Kidney tubule cell (primary cell): ENCODE data around the gene PLA2G3.

Source experiments
- DNase-seq: peaks from one replicate; pipeline ENCODE4 v3.0.0-alpha.2; 2018; ENCODE audit warnings: low spot score

The PLA2G3 gene

GRCh38 chr22:31148488-31148887 is 8.2 kb upstream of the PLA2G3 start:
- no peak for DNase-seq

GRCh38 chr22:31144223-31144622 is 3.9 kb upstream of the PLA2G3 start:
- peak; percentile 83 for DNase-seq

- no peak for DNase-seq
These were observed 3.2 kb upstream of the PLA2G3 start for GRCh38 chr22:31143537-31143936.

DNA sequence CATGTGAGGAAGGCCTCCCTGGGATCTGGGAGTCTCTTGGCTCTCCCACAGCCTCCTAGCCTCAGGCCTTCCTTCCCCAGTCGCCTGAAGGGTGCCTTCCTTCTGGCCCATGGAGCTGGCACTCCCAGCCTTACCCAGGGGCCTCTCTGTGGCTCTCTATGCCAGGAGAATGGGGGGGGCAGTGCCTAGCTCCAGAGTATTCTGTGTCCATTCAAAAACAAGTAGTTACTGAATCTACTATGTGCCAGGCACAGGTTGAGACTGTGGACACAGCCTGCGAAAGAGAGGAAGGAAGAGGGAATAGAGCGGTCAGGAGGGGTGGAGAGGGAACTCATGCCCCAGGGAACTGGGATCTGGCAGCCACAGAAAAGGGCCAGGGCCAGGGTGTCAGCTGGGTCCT is 2.7 kb upstream of the PLA2G3 start:
- no peak for DNase-seq

DNA sequence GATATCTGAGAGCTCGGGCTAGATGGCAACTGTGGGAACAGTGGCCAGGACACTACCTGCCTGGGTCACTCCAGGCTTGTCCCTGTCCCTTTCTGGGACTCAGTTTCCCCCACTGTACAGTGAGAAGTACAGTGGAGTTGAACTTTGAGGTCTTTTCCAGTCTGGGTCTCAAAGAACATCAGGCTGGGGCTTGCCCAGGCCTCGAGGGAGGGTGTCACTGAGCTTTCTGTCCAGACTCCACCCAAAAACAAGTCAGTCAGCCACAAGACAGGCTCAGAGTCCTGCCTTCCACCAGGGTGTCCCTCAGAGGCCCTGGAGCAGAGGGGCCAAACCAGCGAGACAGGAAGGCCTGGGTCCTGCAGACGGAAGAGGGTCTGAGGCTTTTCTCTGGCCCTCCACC is 2.0 kb upstream of the PLA2G3 start:
- DNase-seq, result no peak

GRCh38 chr22:31141551-31141950 is 1.2 kb upstream of the PLA2G3 start:
- DNase-seq, result no peak

- DNase-seq, result no peak
These were observed 438 bp upstream of the PLA2G3 start for GRCh38 chr22:31140746-31141145.

DNA sequence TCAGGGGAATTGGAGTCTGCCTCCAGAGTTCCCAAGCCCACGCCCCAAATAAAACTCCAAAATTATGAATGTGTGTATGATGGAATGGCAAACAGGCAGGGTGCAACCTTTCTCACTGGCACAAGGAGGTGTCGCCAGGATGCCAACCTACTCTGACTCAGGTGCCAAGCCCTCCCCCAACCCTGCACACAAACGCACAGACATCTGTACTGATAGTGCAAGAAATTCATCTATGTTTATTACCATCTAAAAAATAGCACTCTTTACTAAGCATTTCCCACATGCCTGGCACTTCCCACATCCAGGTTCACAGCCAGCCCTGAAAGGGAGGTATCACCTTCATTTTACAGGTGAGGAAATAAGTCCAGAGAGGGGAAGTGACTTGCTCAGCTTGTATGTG is 1.2 kb downstream of the PLA2G3 start:
- no peak for DNase-seq

DNA sequence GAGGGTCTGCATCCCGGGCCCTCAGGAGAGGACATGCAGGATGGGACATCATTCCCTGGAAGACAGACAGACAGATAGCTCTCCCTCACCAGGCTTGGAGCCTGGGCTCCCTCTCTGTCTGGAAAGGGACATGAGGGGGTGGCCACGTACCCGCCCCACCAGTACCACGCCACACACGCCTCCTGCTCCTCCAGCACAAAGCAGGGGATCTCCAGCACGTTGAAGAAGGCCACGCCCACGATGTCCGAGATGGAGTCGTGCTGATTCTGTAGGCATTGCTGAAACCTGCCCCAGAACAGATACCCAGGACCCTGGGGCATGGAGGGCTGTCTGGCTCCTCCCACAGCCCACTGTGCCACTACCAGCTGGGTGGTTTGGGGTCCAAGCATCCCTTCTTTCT is 2.2 kb downstream of the PLA2G3 start:
- DNase-seq, result no peak

- DNase-seq, result no peak
These were observed 2.6 kb downstream of the PLA2G3 start for GRCh38 chr22:31137721-31138120.

GRCh38 chr22:31136711-31137110 is 3.6 kb downstream of the PLA2G3 start:
- no peak for DNase-seq

GRCh38 chr22:31136155-31136554 is 4.2 kb downstream of the PLA2G3 start:
- DNase-seq, result no peak

DNA sequence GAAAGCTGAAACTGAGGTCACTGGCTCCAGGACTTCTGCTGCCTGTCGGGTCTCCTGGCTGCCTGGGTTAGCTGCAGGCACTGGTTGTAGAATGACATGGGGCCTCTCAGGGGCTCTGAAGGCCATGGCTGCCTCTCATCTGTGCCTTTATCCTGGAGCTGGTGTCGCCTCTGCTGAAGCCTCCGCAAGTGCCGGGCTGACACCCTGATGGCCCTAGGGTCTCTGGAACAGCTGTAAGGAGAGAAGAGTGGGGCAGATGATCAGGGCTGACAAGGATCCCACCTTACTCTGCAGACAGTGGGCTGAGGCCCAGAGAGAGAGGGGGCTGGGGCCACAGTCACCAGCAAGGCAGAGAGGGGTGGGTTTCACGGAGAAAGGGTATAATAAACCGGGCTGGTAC is 4.6 kb downstream of the PLA2G3 start:
- DNase-seq, result no peak

DNA sequence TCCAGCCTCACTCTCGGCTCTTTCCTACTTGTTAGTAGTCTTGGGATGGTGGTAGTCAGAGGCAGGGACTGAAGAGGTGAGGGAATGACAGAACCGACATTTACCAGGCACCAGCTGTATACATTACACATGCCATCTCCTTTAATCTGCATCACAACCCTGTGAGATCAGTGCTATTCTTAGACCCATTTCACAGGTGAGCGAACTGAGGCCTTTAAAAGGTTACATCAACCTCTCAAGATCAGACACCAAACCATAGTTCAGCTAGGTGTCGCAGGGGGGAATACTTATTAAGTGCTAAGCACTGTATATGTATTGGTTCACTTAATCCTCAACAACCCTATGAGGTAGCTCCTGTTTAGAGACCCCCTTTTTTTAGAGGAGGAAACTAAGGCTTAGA is 5.6 kb downstream of the PLA2G3 start:
- peak; percentile 35 for DNase-seq

GRCh38 chr22:31133911-31134310 is 6.4 kb downstream of the PLA2G3 start:
- DNase-seq, result no peak

DNA sequence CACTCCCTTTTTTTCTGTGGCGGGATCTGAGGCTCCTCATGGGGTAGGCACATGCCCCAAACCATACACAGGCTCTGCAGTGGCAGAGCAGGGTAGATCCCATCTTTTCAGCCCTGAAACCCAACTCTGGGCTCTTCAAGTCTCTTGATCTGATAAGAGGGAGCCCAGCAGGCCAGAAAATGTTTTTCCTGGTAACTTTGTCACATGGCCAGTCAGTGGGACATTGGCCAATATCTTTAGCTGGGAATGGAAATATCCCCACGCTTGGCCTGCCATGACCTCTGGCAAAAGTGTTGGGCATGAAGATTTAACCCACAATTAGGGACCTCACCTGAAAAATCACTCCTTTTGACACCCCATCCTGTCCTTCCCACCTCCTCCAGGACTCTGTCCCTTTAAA is 9.4 kb downstream of the PLA2G3 start:
- no peak for DNase-seq

- DNase-seq, result no peak
These were observed 12.2 kb downstream of the PLA2G3 start for GRCh38 chr22:31128156-31128555.

DNA sequence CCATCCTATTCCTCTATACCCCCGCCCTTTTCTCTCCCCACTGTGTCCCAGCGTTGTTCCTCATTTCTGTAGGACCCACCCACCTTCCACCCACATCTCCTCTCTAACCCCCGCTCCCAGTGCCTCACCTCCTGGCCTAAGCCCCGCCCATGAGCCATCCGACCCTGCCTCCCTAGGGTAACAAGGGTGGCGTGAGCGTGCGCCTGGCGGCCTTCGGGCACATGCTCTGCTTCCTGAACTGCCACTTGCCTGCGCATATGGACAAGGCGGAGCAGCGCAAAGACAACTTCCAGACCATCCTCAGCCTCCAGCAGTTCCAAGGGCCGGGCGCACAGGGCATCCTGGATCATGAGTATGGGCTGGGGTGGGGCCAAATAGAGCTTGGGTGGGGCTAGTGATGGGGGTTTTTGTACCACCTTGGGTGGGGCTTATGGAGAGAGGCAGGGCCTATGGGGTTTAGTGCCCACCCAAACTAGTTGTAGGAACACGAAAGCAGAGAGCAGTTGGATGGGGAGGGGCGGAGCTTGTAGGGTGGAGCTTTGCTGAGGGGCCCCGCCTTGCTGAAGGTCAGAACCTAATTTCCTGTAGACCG is 13.0 kb downstream of the PLA2G3 start:
- no peak for DNase-seq

DNA sequence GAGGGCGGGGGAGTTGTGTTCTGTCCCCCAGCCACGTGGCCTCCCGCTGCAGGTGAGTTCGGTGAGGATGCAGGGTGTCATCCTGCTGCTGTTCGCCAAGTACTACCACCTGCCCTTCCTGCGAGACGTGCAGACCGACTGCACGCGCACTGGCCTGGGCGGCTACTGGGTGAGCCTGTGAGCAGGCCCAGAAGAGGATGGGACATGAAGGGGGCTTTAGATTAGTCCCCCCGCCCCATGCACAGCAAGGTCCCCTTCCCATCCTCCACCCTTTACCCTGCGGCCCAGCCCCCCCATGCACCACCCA is 13.5 kb downstream of the PLA2G3 start:
- DNase-seq, result no peak

DNA sequence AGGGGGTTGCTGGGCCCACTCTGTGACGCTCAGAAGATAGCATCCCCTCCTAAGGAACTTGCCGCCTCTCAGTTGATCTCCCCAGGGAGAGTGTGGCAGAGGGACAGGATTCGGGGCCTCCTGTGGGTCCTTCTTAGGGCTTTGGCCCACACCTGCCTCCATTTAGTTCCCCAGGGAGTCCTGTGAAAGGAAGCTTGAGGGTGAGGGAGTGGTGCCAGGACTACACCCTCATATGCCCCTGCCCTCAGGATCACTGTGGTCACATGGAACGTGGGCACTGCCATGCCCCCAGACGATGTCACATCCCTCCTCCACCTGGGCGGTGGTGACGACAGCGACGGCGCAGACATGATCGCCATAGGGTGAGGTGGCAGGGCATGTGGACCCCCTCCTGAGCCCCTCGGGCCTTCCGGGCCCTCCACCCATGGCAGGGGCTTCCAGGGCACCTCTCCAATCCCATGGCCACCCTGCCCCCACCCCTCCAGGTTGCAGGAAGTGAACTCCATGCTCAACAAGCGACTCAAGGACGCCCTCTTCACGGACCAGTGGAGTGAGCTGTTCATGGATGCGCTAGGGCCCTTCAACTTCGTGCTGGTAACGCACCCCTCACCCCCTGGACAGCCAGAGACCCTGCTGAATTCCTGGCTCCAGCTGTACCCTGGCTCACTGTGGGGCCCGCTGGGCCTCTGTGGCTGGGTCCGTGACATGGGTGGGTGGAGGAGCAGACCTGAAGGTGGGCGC is 14.0 kb downstream of the PLA2G3 start:
- DNase-seq, result no peak

GRCh38 chr22:31125521-31126117 is 14.7 kb downstream of the PLA2G3 start:
- DNase-seq, result no peak

GRCh38 chr22:31124811-31125465 is 15.4 kb downstream of the PLA2G3 start:
- DNase-seq, result no peak

- DNase-seq, result no peak
These were observed 16.0 kb downstream of the PLA2G3 start for GRCh38 chr22:31124290-31124689.

- DNase-seq, result no peak
These were observed 17.1 kb downstream of the PLA2G3 start for GRCh38 chr22:31123292-31123602.
